ENCODE data around the gene CBFA2T2.

CBFA2T2 gene

DNA sequence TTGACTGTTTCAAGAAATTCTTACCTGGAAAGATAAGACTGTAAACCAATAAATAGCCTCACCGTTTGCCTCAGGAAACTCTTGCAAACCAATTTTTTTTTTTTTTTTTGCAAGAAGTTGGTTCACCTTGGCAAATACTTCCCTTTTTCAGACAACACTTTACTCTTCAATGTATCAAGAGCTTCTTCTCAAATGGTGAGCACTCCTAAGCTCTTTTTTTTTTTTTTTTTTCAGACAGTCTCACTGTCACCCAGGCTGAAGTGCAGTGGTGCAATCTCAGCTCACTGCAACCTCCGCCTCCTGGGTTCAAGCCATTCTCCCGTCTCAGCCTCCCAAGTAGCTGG, 23.6 kb upstream of the CBFA2T2 start:
- no peak for TF ChIP-seq REST (IDR thresholded peaks at IDR 0.05; ENCODE audit: insufficient read depth in 1 of 2, low read depth in 2 of 2, low read length in 2 of 2)
- TF ChIP-seq SIN3A (IDR thresholded peaks at IDR 0.05; ENCODE audit: borderline replicate concordance, insufficient read depth, low read length) = no peak
- TF ChIP-seq TAF1 (IDR thresholded peaks at IDR 0.05; ENCODE audit: borderline replicate concordance, insufficient read depth, low read length) = no peak
- no peak for TF ChIP-seq POLR2AphosphoS5 (IDR thresholded peaks at IDR 0.05; ENCODE audit: low read depth, low read length)

- no peak for TF ChIP-seq REST (IDR thresholded peaks at IDR 0.05; ENCODE audit: insufficient read depth in 1 of 2, low read depth in 2 of 2, low read length in 2 of 2)
- no peak for TF ChIP-seq POLR2AphosphoS5 (IDR thresholded peaks at IDR 0.05; ENCODE audit: low read depth, low read length)
- no peak for TF ChIP-seq SIN3A (IDR thresholded peaks at IDR 0.05; ENCODE audit: borderline replicate concordance, insufficient read depth, low read length)
- no peak for TF ChIP-seq TAF1 (IDR thresholded peaks at IDR 0.05; ENCODE audit: borderline replicate concordance, insufficient read depth, low read length)
- TF ChIP-seq FOXP2 (optimal IDR thresholded peaks at IDR 0.05; ENCODE audit: borderline replicate concordance, extremely low read depth, extremely low read length, insufficient read depth) = no peak
Measured at GRCh38 chr20:33470457-33470856, 19.4 kb upstream of the CBFA2T2 start.

DNA sequence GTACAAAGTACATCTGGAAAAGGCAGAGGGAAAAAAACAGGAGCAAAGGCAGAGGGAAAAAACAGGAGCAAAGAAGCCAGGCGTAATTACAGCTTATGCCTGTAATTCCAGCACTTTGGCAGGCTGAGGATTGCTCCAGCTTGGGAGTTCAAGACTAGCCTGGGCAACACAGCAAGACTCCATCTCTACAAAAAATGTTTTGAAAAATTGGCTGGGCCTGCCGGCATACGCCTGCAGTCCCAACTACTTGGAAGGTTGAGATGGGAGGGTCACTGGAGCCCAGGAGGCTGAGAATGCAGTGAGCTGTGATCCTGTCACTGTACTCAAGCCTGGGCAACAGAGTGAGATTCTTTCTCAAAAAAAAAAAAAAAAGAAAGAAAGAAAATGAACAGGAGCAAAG, 19.0 kb upstream of the CBFA2T2 start:
- TF ChIP-seq FOXP2 (optimal IDR thresholded peaks at IDR 0.05; ENCODE audit: borderline replicate concordance, extremely low read depth, extremely low read length, insufficient read depth) (no peak), SIN3A (IDR thresholded peaks at IDR 0.05; ENCODE audit: borderline replicate concordance, insufficient read depth, low read length) (no peak), POLR2AphosphoS5 (IDR thresholded peaks at IDR 0.05; ENCODE audit: low read depth, low read length) (no peak), TAF1 (IDR thresholded peaks at IDR 0.05; ENCODE audit: borderline replicate concordance, insufficient read depth, low read length) (no peak), REST (IDR thresholded peaks at IDR 0.05; ENCODE audit: insufficient read depth in 1 of 2, low read depth in 2 of 2, low read length in 2 of 2) (no peak)

- TF ChIP-seq REST (IDR thresholded peaks at IDR 0.05; ENCODE audit: insufficient read depth in 1 of 2, low read depth in 2 of 2, low read length in 2 of 2) = no peak
- TF ChIP-seq POLR2AphosphoS5 (IDR thresholded peaks at IDR 0.05; ENCODE audit: low read depth, low read length) = no peak
Measured at GRCh38 chr20:33472868-33473435, 16.9 kb upstream of the CBFA2T2 start.

- TF ChIP-seq REST (IDR thresholded peaks at IDR 0.05; ENCODE audit: insufficient read depth in 1 of 2, low read depth in 2 of 2, low read length in 2 of 2) (no peak), SIN3A (IDR thresholded peaks at IDR 0.05; ENCODE audit: borderline replicate concordance, insufficient read depth, low read length) (no peak), FOXP2 (optimal IDR thresholded peaks at IDR 0.05; ENCODE audit: borderline replicate concordance, extremely low read depth, extremely low read length, insufficient read depth) (no peak), TAF1 (IDR thresholded peaks at IDR 0.05; ENCODE audit: borderline replicate concordance, insufficient read depth, low read length) (no peak), POLR2AphosphoS5 (IDR thresholded peaks at IDR 0.05; ENCODE audit: low read depth, low read length) (no peak)
Measured at GRCh38 chr20:33474097-33474873, 15.6 kb upstream of the CBFA2T2 start.

Measured in PFSK-1 (cell line).